Stimulated activated CD4-positive, alpha-beta T cell treated with anti-CD3 and anti-CD28 coated beads, Interleukin-12 subunit alpha, Interleukin-12 subunit beta, amount 100 ng/mL, for 48 hours (primary cell): ENCODE results near the gene RPS26.
"Not testable (repeated sequence)": the region's sequence is repeated elsewhere in the genome, so short reads cannot be mapped to it uniquely, and the experiment has no call there.

Experiments
- DNase-seq, 3 donors: peaks; one replicate each; pipeline ENCODE4 v3.0.0-alpha.2; 2020; ENCODE audit warnings: low read depth in 2 of 3, low spot score in 1 of 3

RPS26 gene

GRCh38 chr12:56041552-56042429 lies at the start of gene RPS26:
Gene RPS26 (plus strand): TSS chr12:56041918. CDS start chr12:56042167, 249 bp downstream.
- DNase-seq = peak; percentile 84 to 93 (median 85)

DNA sequence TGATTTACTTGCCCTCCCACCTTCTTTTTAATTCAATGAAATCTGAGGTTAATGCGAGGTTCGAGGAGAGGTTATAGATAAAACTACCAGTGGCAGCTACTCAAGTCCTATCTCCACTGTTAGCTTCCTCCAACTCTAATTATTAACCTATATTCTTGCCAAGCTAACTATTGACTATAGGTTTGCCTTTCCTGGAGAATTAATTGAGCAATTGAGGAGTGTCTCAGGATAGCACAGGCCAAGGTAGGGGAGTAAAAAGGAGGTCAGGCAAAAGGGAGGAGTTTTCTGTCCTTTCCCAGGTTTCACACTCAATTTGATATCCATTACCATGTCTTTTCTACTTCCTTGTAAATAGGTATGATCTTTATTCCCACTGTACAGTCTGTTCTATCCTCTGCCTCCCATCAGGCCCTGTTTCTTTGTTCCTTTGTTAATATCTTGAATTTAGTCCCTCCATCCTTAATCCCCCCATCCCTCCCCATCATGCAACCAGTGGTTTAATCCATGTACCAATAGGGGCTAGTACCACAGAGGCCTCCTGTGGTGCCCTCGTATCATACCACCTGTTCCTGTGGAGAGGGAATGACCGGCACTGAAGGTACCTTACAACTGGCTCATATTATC lies 48.4 kb upstream of the RPS26 start:
- DNase-seq = no peak

GRCh38 chr12:55995366-55995765 lies 46.4 kb upstream of the RPS26 start:
- DNase-seq = no peak

DNA sequence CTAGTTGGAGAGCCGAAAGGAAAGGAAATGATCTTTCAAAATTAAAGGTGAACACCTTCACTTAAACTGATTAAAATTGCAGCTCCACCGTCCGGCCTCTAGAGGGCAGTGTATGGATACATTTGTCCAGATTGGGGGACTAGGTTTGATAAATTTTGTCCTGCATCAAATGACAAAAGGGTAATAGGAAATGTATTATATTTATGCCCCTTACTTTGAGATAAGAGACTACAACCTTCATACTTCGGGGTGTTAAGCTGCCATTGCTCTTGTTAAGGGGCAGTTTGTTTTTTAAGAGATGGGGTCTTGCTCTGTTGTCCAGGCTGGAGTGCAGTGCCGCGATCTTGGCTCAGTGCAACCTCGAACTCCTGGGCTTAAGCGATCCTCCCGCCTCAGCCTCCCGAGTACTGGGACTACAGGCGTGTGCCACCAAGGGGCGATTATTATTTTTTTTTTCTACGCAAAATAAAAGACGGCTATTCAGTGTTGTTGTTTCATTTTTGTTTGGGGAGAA lies 45.5 kb upstream of the RPS26 start:
- peak in 2 of 3 donors; percentile 36 to 69 for DNase-seq

DNA sequence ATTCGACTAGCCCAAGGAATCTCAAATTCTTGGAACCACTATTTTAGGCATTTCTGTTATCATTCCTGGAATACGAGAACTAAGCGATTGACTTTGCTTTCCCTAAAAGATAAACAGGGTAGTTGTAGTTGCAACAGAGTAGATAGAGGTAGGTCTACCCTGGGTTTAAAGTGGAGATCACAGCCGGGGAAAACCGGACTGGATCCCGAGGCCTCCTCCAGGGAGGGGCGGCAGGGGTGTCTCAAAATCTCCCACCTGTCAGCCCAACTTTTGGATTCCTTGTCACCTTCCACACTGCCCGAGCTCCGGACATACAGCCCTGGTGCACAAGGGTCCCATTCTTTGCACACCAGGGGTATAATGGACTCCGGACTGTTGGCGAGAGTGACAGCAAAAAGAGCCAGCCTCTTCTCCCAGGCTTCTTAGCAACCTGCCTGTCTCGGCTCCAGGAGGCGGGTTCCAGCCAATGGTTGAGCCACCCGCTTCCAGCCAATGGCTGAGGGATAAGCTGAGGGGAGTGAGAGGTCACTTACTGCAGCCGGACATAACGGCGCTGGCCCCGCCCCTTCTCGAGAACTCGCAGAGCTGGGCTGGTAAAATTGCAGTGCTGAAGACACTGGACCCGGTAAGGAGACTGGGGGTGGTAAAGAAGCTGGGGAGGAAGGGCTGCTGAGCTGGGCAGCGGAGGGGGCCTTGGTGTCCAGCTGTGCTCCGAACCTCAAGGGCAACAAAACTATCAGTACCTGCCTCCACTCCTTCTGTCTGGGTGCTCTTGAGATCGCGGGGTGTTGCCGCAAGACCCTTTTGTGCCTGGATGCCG lies 44.8 kb upstream of the RPS26 start, which contains the start of gene SUOX:
TSS of gene SUOX (plus strand) at position 562 of the 820 bp plus-strand sequence. CDS start 4,946 bp downstream, outside the sequence.
- no peak for DNase-seq

- DNase-seq = no peak
Observed at GRCh38 chr12:55997535-55997859, 44.2 kb upstream of the RPS26 start.

GRCh38 chr12:55999522-55999921 lies 42.2 kb upstream of the RPS26 start:
- not testable (repeated sequence) for DNase-seq

DNA sequence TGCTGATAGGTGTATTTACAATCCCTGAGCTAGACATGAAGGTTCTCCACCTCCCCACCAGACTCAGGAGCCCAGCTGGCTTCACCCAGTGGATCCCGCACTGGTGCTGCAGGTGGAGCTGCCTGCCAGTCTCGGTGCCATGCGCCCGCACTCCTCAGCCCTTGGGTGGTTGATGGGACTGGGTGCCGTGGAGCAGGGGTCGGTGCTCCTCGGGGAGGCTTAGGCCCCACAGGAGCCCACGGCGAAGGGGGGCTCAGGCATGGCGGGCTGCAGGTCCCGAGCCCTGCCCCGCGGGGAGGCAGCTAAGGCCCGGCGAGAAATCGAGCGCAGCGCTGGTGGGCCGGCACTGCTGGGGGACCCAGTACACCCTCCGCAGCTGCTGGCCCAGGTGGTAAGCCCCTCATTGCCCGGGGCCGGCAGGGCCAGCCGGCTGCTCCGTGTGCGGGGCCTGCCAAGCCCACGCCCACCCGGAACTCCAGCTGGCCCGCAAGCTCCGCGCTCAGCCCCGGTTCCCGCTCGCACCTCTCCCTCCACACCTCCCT lies 41.6 kb upstream of the RPS26 start:
- not testable (repeated sequence) for DNase-seq

DNA sequence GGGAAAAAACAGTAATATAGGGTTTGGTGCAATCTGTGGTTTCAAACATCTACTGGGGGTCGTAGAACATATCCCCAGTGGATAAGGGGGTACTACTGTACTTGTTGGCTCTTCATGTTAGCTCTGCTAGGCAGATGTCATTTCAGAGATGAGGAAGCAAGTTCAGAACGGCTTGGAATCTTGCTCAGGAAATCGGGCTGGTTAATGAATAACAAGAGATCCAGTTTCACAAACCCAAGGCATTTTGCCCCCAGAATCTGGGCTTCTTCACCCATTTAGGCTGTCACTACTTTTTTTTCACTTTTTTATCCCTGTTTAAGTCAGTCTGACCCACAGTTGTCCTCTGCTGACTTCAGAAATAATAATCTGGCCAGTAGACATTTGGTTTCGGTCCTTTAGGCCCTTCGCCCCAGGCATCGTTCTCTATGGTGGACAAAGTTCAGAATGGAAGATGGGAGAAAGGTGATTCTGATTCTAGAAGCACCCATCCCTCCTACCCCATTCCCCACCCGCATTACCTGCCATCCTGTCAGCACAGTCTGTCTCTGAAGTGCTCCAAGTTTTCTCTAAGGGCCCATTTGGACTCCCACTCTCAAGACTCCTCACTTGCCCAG lies 40.1 kb upstream of the RPS26 start:
- no peak for DNase-seq

- not testable (repeated sequence) for DNase-seq
Observed at GRCh38 chr12:56003376-56003775, 38.3 kb upstream of the RPS26 start.

GRCh38 chr12:56004211-56004610 lies 37.5 kb upstream of the RPS26 start:
- DNase-seq = no peak

GRCh38 chr12:56007564-56008559 lies 33.9 kb upstream of the RPS26 start:
- peak in 2 of 3 donors; percentile 50 to 62 for DNase-seq

- no peak for DNase-seq
Observed at GRCh38 chr12:56010111-56010570, 31.6 kb upstream of the RPS26 start.

GRCh38 chr12:56011509-56012090 lies 30.1 kb upstream of the RPS26 start:
- no peak for DNase-seq

- no peak for DNase-seq
Observed at GRCh38 chr12:56013482-56013881, 28.2 kb upstream of the RPS26 start.

DNA sequence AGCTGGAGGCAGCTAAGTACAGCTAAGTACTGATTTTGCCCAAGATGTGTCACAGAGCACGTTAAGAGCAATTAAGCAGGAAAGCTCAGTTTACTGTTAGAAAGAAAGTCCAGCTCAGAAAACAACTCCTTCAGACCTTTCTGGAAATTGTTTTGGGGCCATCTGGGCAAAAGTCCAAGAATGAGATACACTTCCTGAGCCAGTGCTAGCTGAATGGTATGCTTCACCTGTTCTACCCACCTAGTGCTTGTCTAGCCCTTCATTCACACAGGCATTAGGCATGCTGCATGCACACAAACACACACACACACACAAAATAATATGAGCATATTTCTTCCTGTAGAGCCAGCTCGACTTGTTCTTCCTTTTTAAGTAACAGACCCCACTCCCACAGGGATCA lies 27.5 kb upstream of the RPS26 start:
- DNase-seq = no peak

DNA sequence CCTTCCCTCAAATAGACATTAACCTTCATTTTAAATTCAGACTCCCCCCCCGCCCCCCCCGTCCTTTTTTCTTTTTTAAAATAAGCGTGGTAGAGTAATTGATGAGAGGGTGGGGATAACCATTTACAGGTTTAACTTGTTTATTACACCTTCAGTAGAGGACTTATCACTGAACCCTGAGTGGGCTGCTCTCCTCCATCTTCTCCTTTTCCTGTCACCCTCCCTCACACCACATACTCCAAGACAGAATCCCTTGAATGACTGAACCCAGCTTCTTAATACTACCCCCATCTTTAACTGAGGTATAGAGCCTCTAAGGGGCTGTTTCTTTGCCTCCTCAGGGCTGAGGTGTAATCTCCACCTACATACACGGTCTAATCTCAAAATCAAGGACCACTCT lies 24.5 kb upstream of the RPS26 start:
- no peak for DNase-seq

- no peak for DNase-seq
Observed at GRCh38 chr12:56018356-56018755, 23.4 kb upstream of the RPS26 start.
